Hematopoietic multipotent progenitor cell treated with erythropoietin and hydrocortisone succinate and interleukin-3 and kit ligand, for 15 days (in vitro differentiated cells): ENCODE data around the gene SYTL2.

ENCODE experiments used
- DNase-seq: peaks from one replicate; pipeline ENCODE4 v3.0.0-alpha.2; 2015; ENCODE audit warnings: low spot score

The SYTL2 gene

DNA sequence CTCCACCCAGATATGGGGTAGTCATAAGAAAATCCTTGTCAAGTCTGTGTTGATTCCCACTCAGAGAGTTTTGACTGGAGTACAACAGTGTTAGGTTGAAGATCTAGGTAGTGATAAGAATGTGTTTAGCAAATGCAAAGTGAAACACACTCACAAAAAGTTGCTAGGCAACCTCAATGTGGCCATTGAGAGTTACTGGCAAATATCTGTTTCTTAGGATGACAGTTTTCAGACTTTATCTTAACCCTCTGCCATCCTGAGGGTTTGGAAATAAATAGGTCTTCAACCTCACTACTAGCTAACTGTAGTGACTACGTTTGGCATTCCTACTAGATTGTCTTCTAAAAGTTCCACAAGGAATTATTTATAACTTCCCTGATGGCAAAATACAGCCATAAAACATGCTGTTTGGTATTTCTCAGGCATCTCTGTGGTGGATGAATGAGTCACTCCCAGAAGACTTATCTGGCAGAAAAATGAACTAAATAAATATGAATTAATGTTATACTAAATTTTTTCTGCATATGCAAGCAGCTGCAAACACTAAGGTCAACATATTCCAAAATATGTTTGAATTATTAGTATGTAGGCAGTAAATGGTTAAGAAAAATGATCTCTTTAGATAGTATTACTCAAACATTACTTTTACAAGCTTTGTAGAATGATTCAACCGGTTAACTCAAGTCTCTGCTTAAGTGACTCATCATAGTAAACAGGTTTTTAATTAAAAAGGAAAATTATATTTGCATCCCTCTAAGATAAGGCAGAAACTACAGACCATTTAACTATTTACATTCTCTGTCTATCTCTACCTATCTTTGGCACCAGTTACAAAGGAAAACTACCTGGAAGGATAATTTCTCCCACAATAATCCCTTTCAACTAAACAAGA, 17.1 kb upstream of the SYTL2 start:
- no peak for DNase-seq

DNA sequence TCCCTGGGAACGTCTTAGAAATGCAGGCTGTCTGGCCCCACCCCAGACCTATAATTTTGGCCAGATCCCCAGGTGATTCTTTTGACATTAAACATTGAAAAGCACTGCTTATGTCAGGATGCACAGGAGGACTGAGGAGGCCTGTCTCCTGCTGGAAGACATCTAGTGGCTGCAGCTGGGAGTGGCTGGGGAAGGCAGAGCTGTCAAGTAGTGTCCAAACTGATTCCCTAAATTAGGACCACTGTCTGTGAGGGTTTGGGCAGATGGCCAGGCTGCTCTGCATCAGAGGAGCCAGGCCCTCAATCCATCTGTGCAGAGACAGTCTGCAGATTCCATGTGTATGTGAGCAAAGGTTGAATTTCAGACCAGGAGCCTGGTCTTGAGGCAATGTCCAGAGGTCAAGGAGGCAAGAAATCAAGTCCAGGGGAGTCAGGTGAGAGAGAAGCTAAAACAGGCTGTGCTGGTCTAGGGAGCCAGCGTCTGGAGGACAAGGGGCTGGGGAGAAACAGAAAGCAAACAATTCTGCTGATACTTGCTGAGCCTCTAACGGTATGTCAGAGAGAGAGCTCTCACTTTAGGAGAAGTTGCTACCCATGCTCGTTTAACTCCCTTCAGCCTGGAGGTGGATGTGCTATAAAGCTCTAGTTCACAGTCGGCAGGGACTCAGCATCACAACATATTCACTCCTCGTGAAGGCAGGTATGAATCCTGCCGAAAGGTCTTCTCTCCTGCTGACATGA, 15.3 kb upstream of the SYTL2 start:
- no peak for DNase-seq

DNA sequence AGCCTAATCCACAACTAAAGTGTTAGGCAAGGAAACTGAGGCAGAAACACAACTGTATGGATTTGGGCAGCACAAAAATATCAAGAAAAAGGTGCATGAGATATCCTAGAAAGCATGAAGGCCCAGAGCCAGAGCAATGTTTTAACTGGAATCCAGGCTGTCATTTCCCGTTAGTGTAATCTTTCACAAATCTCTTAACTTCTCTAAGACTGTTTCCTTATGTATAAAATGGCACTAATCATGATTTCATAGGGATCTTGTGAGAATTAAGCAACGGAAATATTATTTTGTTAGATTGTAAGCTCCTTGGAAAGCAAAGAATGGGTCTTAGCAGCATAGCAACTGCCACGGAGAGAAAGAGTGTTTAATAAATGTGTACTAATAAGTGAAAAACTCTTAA, 14.7 kb upstream of the SYTL2 start:
- DNase-seq: no peak

DNA sequence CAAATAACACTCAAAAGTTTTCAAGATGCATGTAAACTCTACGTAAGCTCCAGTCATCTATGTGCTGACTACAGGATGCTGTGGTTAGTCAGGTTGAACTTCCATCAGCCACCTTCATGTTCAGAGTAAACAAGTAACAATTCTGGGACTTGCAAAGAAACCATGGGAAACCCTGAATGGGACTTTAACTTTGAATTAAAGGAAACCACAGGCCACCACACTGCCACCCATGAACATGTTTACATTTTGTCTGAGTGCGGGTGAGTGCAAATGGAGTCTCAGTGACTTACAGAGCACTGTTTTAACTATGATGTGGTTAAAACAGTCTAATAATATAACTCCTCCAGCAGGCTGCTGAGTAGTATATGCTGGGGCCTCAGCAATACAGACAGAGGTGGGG, 12.9 kb upstream of the SYTL2 start:
- DNase-seq: no peak

DNA sequence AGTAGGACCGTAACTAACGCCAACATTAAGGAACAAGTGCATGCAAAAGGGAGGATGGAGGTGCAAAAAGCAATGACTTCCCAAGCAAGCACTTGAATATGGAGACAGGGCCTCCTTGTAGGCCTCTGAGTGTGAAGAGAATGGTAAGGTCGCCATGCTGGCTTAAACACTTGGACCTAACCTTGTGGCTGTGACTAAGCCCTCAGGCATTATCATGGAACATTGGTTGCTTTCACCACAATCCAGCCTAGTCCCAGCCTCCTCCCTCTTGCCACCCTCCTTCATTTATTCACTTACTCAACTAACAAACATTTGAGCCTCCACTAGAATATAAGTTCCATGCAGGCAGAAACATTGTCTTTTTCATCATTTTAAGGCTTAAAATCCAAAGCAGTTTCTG, 11.9 kb upstream of the SYTL2 start:
- no peak for DNase-seq

DNA sequence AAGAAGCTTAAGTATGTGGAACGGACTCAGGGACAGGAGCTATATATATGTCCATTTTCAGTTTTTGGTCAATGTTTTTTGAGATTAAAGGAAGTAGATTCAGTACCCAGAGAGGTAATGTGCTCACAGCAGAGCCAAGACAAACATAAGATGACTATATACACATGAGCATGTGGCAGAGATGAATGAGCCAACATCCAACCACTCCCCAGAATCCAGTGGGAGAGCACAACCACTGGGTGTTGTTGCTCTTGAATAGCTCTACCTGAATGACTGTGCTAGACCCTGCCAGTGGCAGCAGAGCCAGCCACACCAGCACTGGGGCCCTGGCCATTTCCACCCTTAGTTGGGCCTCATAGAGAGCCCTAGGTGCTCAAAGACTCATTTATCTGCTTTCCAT, 10.7 kb upstream of the SYTL2 start:
- no peak for DNase-seq

DNA sequence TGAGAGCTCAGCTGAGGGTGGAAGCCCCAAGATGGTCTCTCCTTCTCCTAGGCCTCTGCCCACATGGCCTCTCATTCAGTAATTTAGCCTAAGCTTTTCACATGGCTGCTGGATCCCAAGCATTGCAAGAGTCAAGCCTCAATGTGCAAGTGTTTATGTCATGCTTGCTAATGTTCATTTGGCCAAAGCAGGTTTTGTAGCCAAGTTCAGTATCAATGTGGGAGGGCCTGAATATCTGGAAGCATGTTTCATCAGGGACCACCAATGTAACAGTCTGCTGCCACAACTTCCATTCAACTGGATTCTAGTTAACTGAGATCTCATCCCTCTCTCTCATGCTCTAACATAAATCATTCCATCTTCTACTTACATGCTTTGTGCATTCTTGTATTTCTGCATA, 8.5 kb upstream of the SYTL2 start:
- DNase-seq: no peak

DNA sequence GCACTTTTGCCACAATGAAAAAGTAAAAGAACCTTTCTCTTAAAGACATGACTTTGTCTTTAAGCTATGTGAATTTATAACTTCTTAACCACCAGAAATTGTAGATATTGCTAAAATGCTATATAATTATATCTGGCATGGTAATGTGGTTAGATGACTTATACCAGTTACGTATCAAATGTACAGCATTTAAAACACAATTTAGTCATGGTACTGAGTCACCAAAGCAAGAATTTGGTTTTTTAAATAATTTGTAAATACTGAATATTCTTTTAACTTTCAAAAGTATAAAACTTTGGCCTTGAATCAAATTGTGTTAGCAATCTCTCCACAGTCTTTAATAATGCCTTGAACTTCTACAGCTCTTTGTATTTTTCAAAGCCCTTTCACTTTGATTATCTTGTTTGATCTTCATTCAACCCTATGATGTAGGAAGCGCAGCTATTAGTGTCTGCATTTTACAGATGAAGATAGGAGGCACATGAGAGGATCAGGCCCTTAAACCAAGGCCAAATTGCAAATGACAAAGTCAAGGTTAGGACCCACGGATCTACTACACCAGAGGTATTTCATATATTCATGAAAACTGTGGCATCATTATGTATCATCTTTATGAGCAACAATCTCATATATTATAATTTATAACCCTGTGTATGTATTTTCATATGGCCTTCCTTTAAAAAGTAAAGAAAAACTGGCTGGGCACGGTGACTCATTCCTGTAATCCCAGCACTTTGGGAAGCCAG, 4.4 kb upstream of the SYTL2 start:
- no peak for DNase-seq

DNA sequence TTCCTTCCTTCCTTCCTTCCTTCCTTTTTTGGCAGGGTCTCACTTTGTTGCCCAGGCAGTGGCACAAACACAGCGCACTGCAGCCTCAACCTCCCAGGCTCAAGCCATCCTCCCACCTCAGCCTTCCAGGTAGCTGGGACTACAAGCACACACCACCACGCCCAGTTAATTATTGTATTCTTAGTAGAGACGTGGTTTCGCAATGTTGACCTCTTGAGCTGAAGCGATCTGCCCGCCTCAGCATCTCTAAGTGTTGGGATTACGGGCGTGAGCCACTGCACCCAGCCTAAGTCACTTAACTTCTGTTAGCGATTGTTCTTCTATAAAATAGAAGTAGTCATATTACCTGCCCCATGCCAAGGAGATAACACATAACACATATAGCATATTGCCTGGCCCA, 2.8 kb upstream of the SYTL2 start:
- no peak for DNase-seq

DNA sequence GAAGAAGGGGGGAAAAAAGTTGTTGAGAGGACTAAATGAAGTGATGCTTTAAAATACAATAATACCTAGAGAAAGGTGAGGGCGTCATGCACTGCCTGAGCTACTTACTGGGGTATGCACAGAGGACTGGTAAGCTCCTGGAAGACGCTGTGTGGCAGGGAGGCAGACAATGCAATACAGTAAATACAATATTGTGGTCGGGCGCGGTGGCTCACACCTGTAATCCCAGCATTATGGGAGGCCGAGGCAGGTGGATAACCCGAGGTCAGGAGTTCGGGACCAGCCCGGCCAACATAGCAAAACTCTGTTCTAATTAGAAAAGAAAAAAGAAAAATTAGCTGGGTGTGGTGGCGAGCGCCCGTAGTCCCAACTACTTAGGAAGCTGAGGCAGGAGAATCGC, 683 bp upstream of the SYTL2 start:
- no peak for DNase-seq

DNA sequence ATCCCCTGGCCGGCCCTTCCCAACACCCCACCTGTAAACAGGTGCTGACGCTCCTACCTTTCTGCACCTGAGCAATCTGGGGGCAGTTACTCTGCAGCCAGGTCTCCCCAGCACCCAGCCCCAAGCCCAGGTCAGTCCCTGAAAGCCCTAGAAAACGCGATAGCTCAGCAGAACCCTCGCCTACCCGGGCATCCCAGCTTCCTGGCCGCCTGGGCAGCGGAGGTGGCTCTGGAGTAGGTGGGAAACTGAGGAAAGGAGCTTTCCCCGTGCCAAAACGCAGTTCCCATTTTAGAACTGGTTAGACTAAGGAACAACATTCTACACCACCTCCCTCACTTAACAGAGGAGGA, 445 bp downstream of the SYTL2 start:
- DNase-seq: no peak

DNA sequence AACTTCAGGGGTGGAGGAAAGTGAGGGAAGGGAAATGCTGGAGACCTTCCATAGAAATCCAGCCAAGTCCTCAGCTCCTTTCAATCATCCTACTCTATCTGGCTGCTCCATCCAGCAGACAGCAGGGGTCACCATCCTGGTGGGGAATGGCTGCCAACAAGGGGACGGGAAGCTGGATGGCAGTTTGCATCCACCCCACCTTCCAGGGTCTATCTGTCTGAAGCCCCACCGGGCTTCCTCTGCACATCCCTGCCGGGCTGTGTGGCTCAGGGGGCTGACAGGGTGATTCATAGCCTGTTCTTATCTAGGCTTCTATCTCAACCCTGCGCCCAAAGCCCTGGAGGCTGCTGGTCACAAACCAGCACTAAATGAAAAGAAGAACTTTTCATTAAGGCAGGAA, 1.1 kb downstream of the SYTL2 start:
- DNase-seq: no peak

DNA sequence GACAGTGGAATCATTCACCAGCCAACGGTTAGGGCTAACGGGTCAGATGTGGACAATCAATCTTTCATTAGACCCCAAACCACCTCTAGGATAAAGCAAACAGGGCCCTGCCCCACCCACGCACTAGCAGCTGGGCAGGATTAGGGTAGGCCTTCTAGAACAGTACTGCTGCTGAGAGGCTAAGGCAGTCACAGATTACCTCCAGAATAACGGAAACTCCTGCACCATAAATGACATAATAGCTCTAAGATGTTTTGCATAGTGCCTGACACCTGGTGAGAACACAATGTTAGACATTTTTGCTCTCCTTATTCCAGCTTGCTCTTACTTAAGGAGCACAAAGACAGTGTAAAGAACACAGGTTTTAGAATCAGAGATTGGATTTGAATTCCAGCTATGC, 1.8 kb downstream of the SYTL2 start:
- no peak for DNase-seq

DNA sequence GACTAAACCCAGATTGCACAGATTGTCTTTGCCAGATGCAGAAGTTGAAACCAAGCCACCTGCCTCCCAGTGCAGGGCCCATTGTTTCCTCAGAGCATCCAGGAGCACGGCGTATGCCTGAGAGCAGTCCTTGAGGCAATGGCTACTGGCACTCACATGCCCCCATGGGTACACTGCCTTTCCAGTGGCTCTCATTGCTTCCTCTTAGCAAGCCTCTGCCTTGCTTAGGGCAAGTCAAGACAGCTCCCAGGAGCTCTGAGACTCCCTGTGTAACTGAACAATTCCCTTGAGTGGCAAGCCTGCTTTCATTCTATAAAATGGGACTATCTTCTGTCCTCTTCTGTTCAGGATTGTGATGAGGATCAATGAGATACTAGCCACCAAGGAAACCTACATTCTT, 4.1 kb downstream of the SYTL2 start:
- no peak for DNase-seq

DNA sequence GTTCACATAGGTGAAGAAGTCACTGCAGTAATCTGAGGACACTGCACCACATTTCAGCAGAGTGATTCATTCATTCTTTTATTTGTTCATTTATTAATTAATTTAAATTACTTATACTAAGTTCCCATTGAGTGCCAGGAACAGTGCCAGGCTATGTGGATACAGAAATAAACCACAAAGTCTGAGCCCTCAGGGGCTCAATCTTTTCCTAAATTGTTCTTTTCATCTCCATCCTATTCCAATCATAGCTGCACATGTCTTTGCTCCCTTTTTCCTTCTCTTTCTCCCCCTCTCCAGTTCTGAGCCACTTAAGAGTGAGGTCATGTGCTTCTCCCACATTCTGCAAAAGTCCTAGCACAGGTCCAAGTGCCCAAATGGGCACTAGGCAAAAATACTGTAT, 4.9 kb downstream of the SYTL2 start:
- no peak for DNase-seq

DNA sequence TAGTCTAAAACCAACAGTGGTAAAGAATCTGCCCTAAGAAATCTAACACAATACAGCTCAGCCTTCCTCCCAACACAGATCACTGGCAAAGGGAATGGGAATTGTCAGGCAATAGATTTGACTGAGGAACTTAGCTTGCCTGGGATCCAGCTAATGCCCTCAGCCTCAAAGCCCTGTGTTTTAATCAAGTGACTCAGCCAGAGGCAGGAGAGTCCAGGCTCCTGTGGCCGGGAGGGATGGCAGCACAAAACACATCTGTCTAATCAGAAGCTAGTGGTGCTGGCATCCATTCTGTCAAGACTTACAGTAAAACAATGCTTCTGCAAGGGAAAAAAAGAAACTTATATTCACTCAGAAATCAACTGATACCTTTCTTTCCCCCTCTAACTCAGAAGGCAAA, 5.6 kb downstream of the SYTL2 start:
- no peak for DNase-seq

DNA sequence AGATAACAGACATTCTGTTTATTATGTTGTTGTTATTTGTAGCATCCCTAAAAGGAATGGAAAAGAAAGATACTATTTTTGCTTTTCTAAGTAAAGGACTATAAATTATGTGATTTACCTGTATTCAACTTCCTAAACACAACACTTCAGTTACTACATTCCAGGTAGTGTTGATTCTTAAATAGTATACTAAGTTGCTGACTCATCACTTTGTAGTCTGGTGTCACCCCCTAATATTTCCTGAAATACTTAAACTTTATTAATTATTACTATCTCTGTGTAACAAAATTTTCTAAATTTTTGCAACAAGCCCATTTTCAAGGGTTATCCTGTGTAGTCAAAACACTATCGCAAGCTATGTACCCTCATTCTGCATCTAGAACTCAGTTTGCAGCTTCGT, 7.0 kb downstream of the SYTL2 start:
- DNase-seq: no peak

DNA sequence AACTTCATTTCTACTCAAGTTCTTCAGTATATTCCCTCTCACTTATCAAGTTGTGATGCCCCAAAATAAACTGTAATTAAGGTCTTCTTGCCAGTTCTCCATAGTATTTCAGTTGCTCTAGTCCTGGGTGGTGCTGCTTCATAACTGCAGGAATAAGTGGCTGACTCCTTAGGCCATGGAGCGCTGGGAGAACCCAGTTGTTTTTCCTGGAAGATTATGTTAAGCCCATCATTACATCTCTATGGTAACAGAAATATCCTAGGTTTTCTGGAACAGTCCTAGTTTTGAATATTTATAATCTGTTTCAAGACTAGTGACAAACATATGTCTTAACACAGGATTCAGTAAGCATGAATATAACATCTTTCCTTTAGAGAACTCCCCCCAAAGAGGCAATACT, 7.6 kb downstream of the SYTL2 start:
- DNase-seq: no peak

DNA sequence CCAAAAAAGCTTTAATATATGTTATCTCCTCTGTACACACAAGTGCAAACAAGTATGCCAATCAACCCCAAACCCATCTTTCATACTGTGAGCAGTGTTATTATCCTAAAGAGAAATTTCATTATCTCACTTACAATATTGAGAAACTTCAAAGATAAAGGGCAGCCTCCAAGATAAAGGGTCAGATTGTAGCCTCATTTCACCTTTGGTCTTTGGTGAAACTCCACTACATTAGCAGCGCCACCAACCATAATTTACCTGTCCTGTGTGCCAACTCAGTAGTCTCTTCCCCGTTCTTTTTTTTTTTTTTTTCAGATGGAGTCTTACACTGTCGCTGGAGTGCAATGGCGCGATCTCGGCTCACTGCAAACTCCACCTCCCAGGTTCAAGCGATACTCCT, 9.4 kb downstream of the SYTL2 start:
- no peak for DNase-seq

DNA sequence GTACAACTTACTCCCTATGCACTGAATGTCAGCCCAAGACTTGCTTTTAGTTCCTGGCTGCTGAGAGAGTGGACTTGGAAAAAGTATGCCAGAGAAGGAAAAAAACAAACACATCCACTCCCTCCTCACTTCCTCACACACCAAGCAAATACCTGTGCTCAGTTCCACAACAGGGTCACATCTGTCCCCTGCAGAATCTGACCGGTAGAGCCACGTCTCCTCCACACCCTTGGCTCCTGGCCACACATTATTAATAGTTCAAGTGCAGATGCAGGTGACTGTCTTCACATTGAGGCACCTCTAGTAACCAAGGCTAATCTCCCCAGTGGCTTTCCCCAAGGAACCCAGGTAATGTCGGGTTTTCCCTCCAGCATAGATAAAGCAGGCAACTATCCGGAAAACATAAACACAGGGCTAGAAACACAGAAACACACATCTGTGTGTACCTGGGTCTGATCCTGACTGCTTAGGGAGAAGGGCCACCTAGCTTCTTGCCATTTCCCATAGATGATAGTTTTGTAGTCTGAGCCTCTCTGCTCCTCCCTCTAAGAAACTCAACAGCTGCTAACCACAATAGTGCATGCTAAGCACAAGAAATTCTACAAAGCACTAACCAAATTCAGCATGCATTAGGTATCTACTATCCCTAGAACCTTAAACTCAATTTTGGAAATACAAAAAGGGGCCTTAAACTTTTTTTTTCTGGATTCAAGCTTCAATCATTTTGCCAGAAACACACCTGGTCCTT, 10.2 kb downstream of the SYTL2 start:
- no peak for DNase-seq

DNA sequence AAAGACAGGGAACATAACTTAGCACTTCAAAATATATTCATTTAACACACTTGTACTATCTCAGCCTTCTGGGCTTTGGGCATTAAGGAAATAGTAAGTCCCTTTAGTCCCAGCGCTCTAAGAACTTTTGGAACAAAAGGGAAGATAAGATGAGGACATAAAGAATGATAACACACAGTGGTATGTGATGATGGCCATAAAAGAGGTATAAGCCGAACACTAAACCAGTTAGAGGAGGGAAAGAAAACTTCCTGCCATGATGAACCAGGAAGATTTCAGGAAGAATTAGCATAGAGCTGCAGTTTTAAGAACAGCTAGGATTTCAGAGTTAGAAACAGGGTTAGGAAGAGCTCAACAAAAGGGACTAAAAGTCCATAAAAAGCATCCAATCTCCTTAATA, 11.8 kb downstream of the SYTL2 start:
- DNase-seq: no peak

DNA sequence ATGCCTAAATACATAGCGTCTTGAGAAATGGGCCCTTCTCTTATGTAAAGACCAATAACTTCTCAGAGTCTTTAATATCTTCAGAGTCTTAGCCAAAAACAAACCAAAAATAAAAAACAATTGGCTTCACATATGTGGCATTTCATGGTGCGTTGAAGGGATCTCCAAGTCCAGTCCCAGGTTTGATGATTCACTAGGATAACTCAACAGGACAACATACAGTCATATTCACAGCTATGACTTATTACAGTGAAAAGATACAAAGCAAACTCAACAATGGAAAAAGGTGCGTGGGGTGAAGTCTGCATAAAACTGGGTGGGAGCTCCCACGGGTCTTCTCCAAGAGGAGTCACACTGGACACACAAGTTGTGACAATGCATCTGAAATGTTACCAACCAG, 12.6 kb downstream of the SYTL2 start:
- DNase-seq: no peak
